Keratinocyte (primary cell): Measurements from ENCODE around the gene LAMB1. TPM values are rescaled to one million over a fixed set of nuclear protein-coding genes. Genes with fewer than 3 reads are reported as not detected.

Experiments used
- DNase-seq: peaks from one replicate; pipeline ENCODE4 v3.0.0-alpha.2; 2011; ENCODE audit warnings: low read depth, missing footprints, low spot score
- FAIRE-seq: peaks from 2 replicates; lab custom pipeline; 2011; peaks lifted over from hg19 to GRCh38; lab: Jason Lieb, UNC
- H2AFZ ChIP-seq: 2 replicates; pipeline ENCODE4 v1.6.0; 2012; ENCODE audit warnings: low read length, control low read depth, inconsistent platforms; ENCODE audit not compliant: control insufficient read depth
- H3K27ac ChIP-seq: 2 replicates; pipeline ENCODE4 v1.5.1; 2011; ENCODE audit warnings: low read length; ENCODE audit not compliant: control insufficient read depth, insufficient read depth
- H3K27me3 ChIP-seq: 3 replicates; pipeline ENCODE4 v1.6.0; 2011; ENCODE audit warnings: low read length; ENCODE audit not compliant: control insufficient read depth, insufficient read depth; ENCODE audit errors: extremely low read depth
- H3K36me3 ChIP-seq, 2 experiments: 2 replicates in 1 of 2; 3 replicates in 1 of 2; pipeline ENCODE4 v1.5.1; 2011; ENCODE audit warnings: low read length in 2 of 2, mild to moderate bottlenecking in 1 of 2; ENCODE audit not compliant: control insufficient read depth in 2 of 2, insufficient read depth in 2 of 2; ENCODE audit errors: extremely low read depth in 1 of 2
- H3K4me1 ChIP-seq: 3 replicates; pipeline ENCODE4 v1.5.1; 2011; ENCODE audit warnings: low read length; ENCODE audit not compliant: control insufficient read depth, insufficient read depth; ENCODE audit errors: extremely low read depth
- H3K4me2 ChIP-seq: 3 replicates; pipeline ENCODE4 v1.6.0; 2011; ENCODE audit warnings: low read depth, low read length; ENCODE audit not compliant: control insufficient read depth, insufficient read depth; ENCODE audit errors: extremely low read depth
- H3K4me3 ChIP-seq, 3 experiments: fragments of 200-600 bp in 1 of 3; sonication (generic) in 1 of 3; 2 replicates in 2 of 3; 3 replicates in 1 of 3; pipeline ENCODE4 v1.5.1; 2011 to 2016; ENCODE audit warnings: low read length in 3 of 3, mild to moderate bottlenecking in 3 of 3, control low read depth in 2 of 3, inconsistent platforms in 1 of 3, low read depth in 1 of 3, mixed read lengths in 1 of 3, mixed run types in 1 of 3, moderate library complexity in 1 of 3; ENCODE audit not compliant: control insufficient read depth in 2 of 3, insufficient read depth in 2 of 3; ENCODE audit errors: extremely low read depth in 1 of 3
- H3K79me2 ChIP-seq: 2 replicates; pipeline ENCODE4 v1.6.0; 2012; ENCODE audit warnings: low read length; ENCODE audit not compliant: control insufficient read depth, insufficient read depth
- H3K9ac ChIP-seq: 3 replicates; pipeline ENCODE4 v1.6.0; 2011; ENCODE audit warnings: low read length; ENCODE audit not compliant: control insufficient read depth, insufficient read depth; ENCODE audit errors: extremely low read depth
- H3K9me1 ChIP-seq: 3 replicates; pipeline ENCODE4 v1.6.0; 2011; ENCODE audit warnings: low read length; ENCODE audit not compliant: control insufficient read depth, insufficient read depth; ENCODE audit errors: extremely low read depth
- H3K9me3 ChIP-seq: 2 replicates; pipeline ENCODE4 v1.5.1; 2012; ENCODE audit warnings: low read depth, low read length; ENCODE audit not compliant: control insufficient read depth
- H4K20me1 ChIP-seq: 3 replicates; pipeline ENCODE4 v1.6.0; 2011; ENCODE audit warnings: low read length; ENCODE audit not compliant: control insufficient read depth, insufficient read depth; ENCODE audit errors: extremely low read depth
- CTCF ChIP-seq, 3 experiments: IDR thresholded peaks in 1 of 3; conservative IDR thresholded peaks in 1 of 3; optimal IDR thresholded peaks in 1 of 3; 2 replicates in 2 of 3; 3 replicates in 1 of 3; pipeline versions ENCODE3 to v1.5.1; 2011; ENCODE audit warnings: low read length in 3 of 3, mild to moderate bottlenecking in 3 of 3, moderate library complexity in 2 of 3, control low read depth in 1 of 3, inconsistent platforms in 1 of 3; ENCODE audit not compliant: insufficient read depth in 2 of 3; ENCODE audit errors: extremely low read depth in 1 of 3
- EZH2 ChIP-seq: IDR thresholded peaks from one replicate; pipeline ENCODE4 v1.6.1; 2012; ENCODE audit warnings: inconsistent platforms, mild to moderate bottlenecking, low read length, moderate library complexity
- dilution Hi-C: fragments of 300-500 bp; cut with MboI; formaldehyde crosslinking; loops from one replicate; pipeline ENCODE4 v1.7.0; 2020; ENCODE audit warnings: low sequenced_read_pairs; ENCODE audit not compliant: extremely low pct_ligation_motif_present
- polyA plus RNA-seq, 5 experiments: library from polyadenylated mRNA; depleted of rRNA in 3 of 5; stranded (reverse) in 3 of 5; stranded (forward) in 1 of 5; unstranded in 1 of 5; fragments of >200 nt; gene quantifications; 1 replicate in 1 of 5; 2 replicates in 3 of 5; 3 replicates in 1 of 5; pipeline versions ENCODE4 v1.2.1 to v1.2.3, GENCODE V29; 2011 to 2012; ENCODE audit warnings: missing spikeins in 2 of 5, low read depth in 1 of 5, low replicate concordance in 1 of 5

LAMB1 gene
- polyA plus RNA-seq, 1 donor (not counting 4 experiments of a cell fraction or from before 2014, with no cell fraction given) = 97.9 TPM

GRCh38 chr7:108037140-108037539 is 34.2 kb upstream of the LAMB1 start:
- no peaks in the 10 kb centered on the region for H3K79me2 ChIP-seq
- no peak overlapping the region for H3K9ac ChIP-seq
- H2AFZ ChIP-seq = no peak overlapping the region
- dilution Hi-C loops = no loop called here
- peaks cover 3% of the 10 kb centered on the region for H3K4me1 ChIP-seq
- H3K4me2 ChIP-seq = no peak overlapping the region
- H3K27ac ChIP-seq = no peak overlapping the region
- no peak for TF ChIP-seq EZH2
- TF ChIP-seq CTCF (optimal IDR thresholded peaks at IDR 0.05 in 1 of 3, IDR thresholded peaks at IDR 0.05 in 1 of 3, conservative IDR thresholded peaks at IDR 0.05 in 1 of 3; ENCODE audit: extremely low read depth in 1 of 3, insufficient read depth in 2 of 3, low read length in 3 of 3) = no peak
- no peaks in the 10 kb centered on the region for H3K9me3 ChIP-seq
- H3K4me3 ChIP-seq = no peak overlapping the region
- no peaks in the 10 kb centered on the region for H3K36me3 ChIP-seq
- no peaks in the 10 kb centered on the region for H4K20me1 ChIP-seq
- DNase-seq = no peak
- FAIRE-seq = no peak
- H3K9me1 ChIP-seq = no peaks in the 10 kb centered on the region
- no peaks in the 10 kb centered on the region for H3K27me3 ChIP-seq

DNA sequence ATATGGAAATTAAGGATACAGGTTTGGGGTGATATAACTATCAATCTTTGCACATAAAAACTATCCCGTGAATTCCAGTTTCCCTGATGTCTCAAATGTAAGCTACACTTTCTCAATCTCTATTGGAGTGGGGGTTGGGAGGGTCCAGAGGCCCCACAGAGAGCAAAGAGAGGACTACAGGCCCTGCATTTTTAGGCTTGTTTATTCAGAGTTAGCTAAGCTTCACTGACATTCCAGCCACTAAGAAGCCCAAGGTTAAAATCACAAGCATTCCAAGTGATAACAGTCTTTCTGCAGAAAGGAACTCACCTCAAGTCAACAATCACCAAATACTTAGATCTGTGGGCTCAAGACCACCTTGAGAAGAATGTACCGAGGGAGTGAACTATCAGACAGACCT is 31.6 kb upstream of the LAMB1 start:
- H2AFZ ChIP-seq = no peak overlapping the region
- no peak overlapping the region for H3K4me3 ChIP-seq
- FAIRE-seq = no peak
- dilution Hi-C loops = no loop called here
- H3K9me1 ChIP-seq = no peaks in the 10 kb centered on the region
- no peaks in the 10 kb centered on the region for H4K20me1 ChIP-seq
- H3K27ac ChIP-seq = no peak overlapping the region
- no peaks in the 10 kb centered on the region for H3K27me3 ChIP-seq
- H3K79me2 ChIP-seq = no peaks in the 10 kb centered on the region
- H3K9ac ChIP-seq = no peak overlapping the region
- H3K4me1 ChIP-seq = peaks cover 13% of the 10 kb centered on the region
- no peaks in the 10 kb centered on the region for H3K9me3 ChIP-seq
- no peak overlapping the region for H3K4me2 ChIP-seq
- TF ChIP-seq CTCF (optimal IDR thresholded peaks at IDR 0.05 in 1 of 3, IDR thresholded peaks at IDR 0.05 in 1 of 3, conservative IDR thresholded peaks at IDR 0.05 in 1 of 3; ENCODE audit: extremely low read depth in 1 of 3, insufficient read depth in 2 of 3, low read length in 3 of 3) (no peak), EZH2 (no peak)
- no peaks in the 10 kb centered on the region for H3K36me3 ChIP-seq
- DNase-seq = no peak
